WI38 (cell line): ENCODE data around the gene USP3.
"Not testable (repeated sequence)": the region's sequence is repeated elsewhere in the genome, so short reads cannot be mapped to it uniquely, and the experiment has no call there.

Experiments used
- H3K4me3 ChIP-seq: 2 replicates; pipeline ENCODE4 v1.5.1; 2011; ENCODE audit warnings: low read depth, mild to moderate bottlenecking, control low read depth, low read length
- CTCF ChIP-seq: IDR thresholded peaks from 2 replicates; pipeline ENCODE4 v1.5.1; 2012; ENCODE audit warnings: low read depth, mild to moderate bottlenecking, control low read depth, low read length

The USP3 gene

DNA sequence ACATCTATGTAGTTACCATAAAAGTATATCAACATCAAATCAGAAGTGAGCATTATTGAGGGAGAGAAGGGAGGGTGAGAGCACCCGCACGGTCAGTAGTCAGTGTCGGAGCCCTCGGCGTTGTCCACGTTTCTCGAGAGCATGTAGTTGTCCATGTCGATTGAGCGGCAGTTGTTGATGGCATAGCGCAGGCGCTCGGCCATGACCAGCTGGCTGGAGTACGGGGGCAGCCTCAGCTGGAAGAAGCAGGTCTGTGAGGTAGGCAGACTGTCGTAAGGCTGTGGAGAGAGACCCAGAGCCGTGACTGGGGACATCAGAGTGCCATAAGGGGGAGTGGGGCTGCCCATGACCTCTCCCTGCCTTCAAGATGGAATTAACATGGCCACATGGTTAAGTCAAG is 104.6 kb downstream of the USP3 start:
- no peak overlapping the region for H3K4me3 ChIP-seq
- TF ChIP-seq CTCF = no peak

- no peak overlapping the region for H3K4me3 ChIP-seq
- no peak for TF ChIP-seq CTCF
Measured at GRCh38 chr15:63609448-63609847, 105.1 kb downstream of the USP3 start.

DNA sequence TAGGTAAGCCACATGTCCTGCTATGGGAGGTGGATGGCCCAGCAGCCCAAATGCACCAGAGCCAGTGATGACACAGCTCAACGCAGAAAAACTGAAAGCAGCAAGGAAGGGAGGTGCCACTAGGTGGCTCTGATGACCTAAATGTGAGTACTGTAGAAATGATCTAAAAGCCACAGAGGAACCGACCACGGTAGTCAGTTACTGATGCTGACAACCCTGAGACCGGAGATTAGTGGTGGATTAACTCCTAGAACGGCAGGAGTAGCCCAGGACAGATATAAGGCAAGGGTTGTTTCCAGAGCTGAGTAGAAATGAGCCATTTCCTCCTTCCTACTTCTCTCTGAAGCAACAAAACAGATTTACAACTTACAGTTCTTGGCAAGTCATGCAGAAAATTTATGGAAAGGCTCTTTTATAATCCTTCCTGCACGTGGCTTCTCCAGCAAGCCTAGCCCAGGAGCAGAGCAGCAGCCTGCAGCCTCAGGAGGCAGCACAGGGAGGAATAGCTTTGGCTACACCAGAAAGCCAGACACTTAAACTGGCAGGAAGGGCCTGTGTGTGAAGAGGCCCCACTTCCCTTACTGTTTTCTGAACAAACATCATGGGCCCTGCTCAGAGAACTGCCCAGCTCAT is 105.9 kb downstream of the USP3 start:
- H3K4me3 ChIP-seq = no peak overlapping the region
- peak; percentile 82 for TF ChIP-seq CTCF

DNA sequence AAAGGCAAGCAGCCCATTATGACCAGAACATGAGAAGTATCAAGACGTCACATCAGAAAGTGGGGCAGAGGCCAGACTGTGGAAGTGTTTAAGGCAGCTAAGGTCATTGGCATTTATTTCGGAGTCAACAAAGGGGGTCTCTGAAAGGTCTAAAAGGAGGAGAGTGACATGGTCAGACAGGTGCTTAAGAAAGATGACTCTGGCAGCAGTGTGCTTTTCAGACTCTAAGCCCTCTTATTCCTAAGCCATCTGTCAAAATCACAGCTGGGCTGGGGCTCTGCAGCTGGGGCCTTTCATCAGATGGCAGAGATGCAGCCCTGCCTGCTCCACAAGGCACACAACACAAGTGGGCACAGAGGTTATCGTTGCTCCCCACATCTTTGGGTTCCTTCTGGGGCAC is 106.8 kb downstream of the USP3 start:
- H3K4me3 ChIP-seq = no peak overlapping the region
- TF ChIP-seq CTCF = no peak

DNA sequence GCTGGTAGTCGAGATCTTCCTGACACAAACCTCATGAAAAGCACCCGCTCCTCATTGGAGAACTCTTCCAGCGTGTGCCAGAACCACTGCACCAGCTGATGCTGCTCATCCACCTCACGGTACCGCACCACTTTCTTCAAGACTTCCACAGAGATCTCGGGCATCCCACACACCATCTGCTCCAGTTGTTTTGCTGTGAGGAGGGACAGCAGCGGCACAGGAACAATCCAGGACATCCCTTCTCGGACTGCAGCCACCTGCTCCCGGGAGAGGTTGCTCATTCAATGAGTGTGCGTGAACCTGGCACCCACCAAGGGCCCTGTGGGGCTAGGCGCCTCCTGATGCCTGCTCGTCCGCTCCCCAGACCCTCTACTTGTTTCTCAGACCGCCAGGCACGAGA is 107.9 kb downstream of the USP3 start:
- no peak overlapping the region for H3K4me3 ChIP-seq
- TF ChIP-seq CTCF = no peak

DNA sequence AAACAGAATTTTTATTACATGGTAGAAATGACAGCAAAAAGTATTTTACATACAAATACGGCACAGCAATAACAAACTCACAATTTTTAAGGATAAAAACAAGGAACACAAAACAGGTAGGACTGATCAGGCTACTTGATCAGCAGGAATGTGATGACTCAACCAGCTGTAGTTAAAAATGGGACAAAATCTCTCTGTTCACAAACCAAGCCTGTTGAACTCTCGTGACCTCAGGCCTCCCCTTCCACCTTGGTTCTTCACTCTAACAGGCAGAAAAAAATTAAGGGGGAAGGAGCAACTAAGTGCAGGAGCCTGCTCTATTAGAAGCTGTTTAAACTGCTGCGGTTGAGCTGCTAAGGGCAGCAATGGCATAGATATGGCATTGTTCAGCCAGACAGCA is 111.5 kb downstream of the USP3 start:
- no peak overlapping the region for H3K4me3 ChIP-seq
- no peak for TF ChIP-seq CTCF

DNA sequence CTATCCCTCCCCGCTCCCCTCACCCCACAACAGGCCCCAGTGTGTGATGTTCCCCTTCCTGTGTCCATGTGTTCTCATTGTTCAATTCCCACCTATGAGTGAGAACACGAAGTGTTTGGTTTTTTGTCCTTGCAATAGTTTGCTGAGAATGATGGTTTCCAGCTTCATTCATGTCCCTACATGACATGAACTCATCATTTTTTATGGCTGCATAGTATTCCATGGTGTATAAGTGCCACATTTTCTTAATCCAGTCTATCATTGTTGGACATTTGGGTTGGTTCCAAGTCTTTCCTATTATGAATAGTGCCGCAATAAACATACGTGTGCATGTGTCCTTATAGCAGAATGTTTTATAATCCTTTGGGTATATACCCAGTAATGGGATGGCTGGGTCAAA is 112.8 kb downstream of the USP3 start:
- not testable (repeated sequence) for H3K4me3 ChIP-seq

DNA sequence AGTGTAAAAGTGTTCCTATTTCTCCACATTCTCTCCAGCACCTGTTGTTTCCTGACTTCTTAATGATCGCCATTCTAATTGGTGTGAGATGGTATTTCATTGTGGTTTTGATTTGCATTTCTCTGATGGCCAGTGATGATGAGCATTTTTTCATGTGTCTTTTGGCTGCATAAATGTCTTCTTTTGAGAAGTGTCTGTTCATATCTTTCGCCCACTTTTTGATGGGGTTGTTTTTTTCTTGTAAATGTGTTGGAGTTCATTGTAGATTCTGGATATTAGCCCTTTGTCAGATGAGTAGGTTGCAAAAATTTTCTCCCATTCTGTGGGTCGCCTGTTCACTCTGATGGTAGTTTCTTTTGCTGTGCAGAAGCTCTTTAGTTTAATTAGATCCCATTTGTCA is 113.2 kb downstream of the USP3 start:
- H3K4me3 ChIP-seq = not testable (repeated sequence)

DNA sequence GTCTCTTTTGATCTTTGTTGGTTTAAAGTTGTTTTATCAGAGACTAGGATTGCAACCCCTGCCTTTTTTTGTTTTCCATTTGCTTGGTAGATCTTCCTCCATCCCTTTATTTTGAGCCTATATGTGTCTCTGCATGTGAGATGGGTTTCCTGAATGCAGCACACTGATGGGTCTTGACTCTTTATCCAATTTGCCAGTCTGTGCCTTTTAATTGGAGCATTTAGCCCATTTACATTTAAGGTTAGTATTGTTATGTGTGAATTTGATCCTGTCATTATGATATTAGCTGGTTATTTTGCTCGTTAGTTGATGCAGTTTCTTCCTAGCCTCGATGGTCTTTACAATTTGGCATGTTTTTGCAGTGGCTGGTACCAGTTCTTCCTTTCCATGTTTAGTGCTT is 116.4 kb downstream of the USP3 start:
- not testable (repeated sequence) for H3K4me3 ChIP-seq
